C4-2B (cell line): ENCODE data around the gene IL16.

ENCODE experiments used
- ZFX ChIP-seq: fragments of 450-650 bp; IDR thresholded peaks from 2 replicates; pipeline ENCODE4 v1.6.1; 2017
- TF ChIP-seq, protein P1 (sequence below): fragments of 450-650 bp; conservative IDR thresholded peaks from 2 replicates; pipeline ENCODE4 v1.5.1; 2017; ENCODE audit warnings: mild to moderate bottlenecking

DNA sequence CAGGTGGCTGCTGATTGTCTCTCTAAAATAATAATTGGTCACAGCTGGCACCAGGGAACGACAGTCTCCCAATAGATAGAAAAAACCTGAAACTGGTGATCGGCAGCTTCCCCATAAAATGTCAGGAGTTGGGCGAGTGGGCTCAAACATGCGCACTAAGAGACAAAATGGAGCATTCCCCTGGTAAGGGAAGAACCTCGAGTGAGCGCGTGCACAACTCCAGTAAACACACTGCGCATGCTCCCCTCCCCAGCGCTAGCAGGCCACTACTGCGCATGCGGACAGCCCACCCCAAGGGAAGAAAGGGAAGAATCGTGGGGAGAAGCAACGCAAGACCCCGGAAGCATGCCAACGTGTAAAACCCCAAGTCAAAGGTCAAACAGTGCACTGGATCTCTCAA lies 134.9 kb downstream of the IL16 start:
- TF ChIP-seq, protein P1, sequence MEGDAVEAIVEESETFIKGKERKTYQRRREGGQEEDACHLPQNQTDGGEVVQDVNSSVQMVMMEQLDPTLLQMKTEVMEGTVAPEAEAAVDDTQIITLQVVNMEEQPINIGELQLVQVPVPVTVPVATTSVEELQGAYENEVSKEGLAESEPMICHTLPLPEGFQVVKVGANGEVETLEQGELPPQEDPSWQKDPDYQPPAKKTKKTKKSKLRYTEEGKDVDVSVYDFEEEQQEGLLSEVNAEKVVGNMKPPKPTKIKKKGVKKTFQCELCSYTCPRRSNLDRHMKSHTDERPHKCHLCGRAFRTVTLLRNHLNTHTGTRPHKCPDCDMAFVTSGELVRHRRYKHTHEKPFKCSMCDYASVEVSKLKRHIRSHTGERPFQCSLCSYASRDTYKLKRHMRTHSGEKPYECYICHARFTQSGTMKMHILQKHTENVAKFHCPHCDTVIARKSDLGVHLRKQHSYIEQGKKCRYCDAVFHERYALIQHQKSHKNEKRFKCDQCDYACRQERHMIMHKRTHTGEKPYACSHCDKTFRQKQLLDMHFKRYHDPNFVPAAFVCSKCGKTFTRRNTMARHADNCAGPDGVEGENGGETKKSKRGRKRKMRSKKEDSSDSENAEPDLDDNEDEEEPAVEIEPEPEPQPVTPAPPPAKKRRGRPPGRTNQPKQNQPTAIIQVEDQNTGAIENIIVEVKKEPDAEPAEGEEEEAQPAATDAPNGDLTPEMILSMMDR = no peak
- TF ChIP-seq ZFX = no peak
